ENCODE measurements around the gene CYP2J2.
"Not testable (repeated sequence)": the region's sequence is repeated elsewhere in the genome, so short reads cannot be mapped to it uniquely, and the experiment has no call there.

The CYP2J2 gene

DNA sequence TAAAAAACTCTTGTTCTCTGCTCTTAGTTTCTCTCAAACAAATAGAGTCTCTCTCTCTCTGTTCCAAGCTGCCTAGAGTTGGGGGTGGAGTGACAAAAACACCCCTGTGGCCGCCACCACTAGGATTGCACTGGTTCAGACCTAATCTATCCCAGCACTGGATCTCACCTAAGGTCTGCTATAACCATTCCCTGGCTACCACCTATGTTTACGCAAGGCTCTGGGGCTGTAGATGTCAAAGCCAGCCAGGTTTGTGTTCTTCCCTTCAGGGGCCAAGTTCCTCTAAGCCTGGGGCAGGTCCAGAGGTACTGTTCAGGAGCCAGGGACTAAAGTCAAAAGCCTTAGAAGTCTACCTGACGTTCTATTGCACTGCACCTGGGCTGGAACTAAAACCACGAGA is 12.8 kb upstream of the CYP2J2 start:
- TF ChIP-seq GATA1 (IDR thresholded peaks at IDR 0.05; ENCODE audit: low read depth, low read length): no peak
- TF ChIP-seq POLR2A (IDR thresholded peaks at IDR 0.05; ENCODE audit: low read length): no peak
- DNase-seq: no peak

- no peak for DNase-seq
- TF ChIP-seq GATA1 (IDR thresholded peaks at IDR 0.05; ENCODE audit: low read depth, low read length): no peak
- TF ChIP-seq POLR2A (IDR thresholded peaks at IDR 0.05; ENCODE audit: low read length): no peak
Observed at GRCh38 chr1:59937636-59938210, 11.2 kb upstream of the CYP2J2 start.

GRCh38 chr1:59936358-59936821 is 9.8 kb upstream of the CYP2J2 start:
- no peak for TF ChIP-seq POLR2A (IDR thresholded peaks at IDR 0.05; ENCODE audit: low read length)
- DNase-seq: no peak

GRCh38 chr1:59928996-59929395 is 2.4 kb upstream of the CYP2J2 start:
- DNase-seq: no peak
- TF ChIP-seq GATA1 (IDR thresholded peaks at IDR 0.05; ENCODE audit: low read depth, low read length) (no peak), POLR2A (IDR thresholded peaks at IDR 0.05; ENCODE audit: low read length) (no peak)

GRCh38 chr1:59927213-59927612 is 640 bp upstream of the CYP2J2 start:
- TF ChIP-seq GATA1 (IDR thresholded peaks at IDR 0.05; ENCODE audit: low read depth, low read length): no peak
- TF ChIP-seq POLR2A (IDR thresholded peaks at IDR 0.05; ENCODE audit: low read length): no peak
- DNase-seq: no peak

DNA sequence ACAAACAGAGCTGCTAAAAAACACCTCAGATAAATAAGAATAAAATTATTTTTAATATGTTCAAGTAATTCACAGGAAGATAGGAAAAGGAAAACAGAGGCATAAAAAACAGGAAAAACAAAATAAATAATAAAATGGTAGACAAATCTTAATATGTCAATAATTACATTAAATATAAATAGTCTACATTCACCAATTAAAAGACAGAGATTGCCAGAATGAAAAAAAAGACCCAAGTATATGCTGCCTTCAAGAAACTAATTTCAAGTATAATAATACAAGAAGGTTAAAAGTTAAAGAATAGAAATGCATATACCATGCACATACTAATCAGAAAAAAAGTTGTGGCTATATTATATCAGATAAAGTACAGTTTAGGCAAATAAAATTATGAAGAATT is 1.9 kb downstream of the CYP2J2 start:
- DNase-seq: no peak
- no peak for TF ChIP-seq GATA1 (IDR thresholded peaks at IDR 0.05; ENCODE audit: low read depth, low read length)
- no peak for TF ChIP-seq POLR2A (IDR thresholded peaks at IDR 0.05; ENCODE audit: low read length)

GRCh38 chr1:59921258-59921899 is 5.2 kb downstream of the CYP2J2 start:
- DNase-seq: not testable (repeated sequence)

DNA sequence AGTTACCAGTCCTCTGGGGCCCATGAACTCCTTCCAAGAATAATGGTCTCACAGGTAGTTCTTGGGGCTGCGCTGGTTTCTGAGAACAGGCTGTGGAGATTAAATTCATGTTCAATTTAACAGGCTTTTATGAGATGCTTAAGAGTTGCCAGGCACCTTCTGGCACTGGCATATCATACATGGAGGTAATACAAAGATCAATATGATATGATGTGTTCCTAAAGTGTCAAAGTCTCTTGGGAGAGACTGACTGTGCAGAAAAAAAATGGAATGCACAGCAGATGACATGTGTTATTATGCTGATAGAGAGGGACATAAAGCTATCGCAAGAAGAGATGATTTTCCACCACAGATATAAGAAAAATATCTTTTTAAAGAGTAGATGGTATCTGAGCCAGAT is 6.8 kb downstream of the CYP2J2 start:
- TF ChIP-seq POLR2A (IDR thresholded peaks at IDR 0.05; ENCODE audit: low read length): no peak
- TF ChIP-seq GATA1 (IDR thresholded peaks at IDR 0.05; ENCODE audit: low read depth, low read length): no peak
- no peak for DNase-seq

GRCh38 chr1:59917785-59918180 is 8.8 kb downstream of the CYP2J2 start:
- TF ChIP-seq POLR2A (IDR thresholded peaks at IDR 0.05; ENCODE audit: low read length) (no peak), GATA1 (IDR thresholded peaks at IDR 0.05; ENCODE audit: low read depth, low read length) (no peak)
- DNase-seq: no peak

- TF ChIP-seq GATA1 (IDR thresholded peaks at IDR 0.05; ENCODE audit: low read depth, low read length) (no peak), POLR2A (IDR thresholded peaks at IDR 0.05; ENCODE audit: low read length) (no peak)
- no peak for DNase-seq
Observed at GRCh38 chr1:59917026-59917784, 9.4 kb downstream of the CYP2J2 start.

DNA sequence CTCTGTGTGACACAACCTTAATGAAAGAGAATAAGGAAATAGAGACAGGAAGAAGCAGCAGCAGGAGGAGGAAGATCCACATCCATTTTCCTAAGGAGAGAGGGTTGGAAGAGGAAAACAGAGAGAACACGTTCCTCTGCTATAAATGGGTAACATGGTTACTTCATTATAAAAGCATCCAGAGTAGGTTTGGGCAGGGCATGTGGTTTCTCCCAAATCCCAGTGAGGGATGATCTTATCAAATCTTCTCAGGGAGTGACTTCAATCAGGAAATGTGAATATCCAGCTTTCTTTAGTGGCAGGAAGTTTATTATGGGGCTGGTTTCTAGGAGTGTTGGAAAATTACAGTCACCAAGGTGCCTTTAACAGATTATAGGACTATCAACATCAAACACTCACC is 11.1 kb downstream of the CYP2J2 start:
- TF ChIP-seq GATA1 (IDR thresholded peaks at IDR 0.05; ENCODE audit: low read depth, low read length): no peak
- TF ChIP-seq POLR2A (IDR thresholded peaks at IDR 0.05; ENCODE audit: low read length): no peak
- DNase-seq: no peak

GRCh38 chr1:59914791-59915286 is 11.7 kb downstream of the CYP2J2 start:
- DNase-seq: not testable (repeated sequence)

DNA sequence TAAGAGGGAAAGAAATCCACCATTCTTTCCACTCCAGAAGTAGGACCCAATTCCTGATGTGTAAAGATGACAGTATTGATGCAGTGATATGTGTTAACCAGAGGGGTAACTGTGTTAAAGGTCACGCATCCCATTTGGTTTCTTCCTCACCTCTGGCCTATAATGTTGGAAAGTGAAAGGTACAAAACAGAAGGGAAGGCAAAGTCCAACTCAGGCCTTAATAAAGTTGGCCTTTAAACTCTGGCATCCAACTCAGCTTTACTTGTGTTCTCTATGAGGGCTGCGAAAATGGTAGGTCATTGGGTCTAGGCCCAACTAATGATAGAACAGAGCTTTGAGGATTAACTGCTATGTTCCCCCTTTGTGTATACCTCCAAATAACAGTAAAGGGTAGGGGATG is 17.9 kb downstream of the CYP2J2 start:
- DNase-seq: no peak
- TF ChIP-seq POLR2A (IDR thresholded peaks at IDR 0.05; ENCODE audit: low read length) (no peak), GATA1 (IDR thresholded peaks at IDR 0.05; ENCODE audit: low read depth, low read length) (no peak)

DNA sequence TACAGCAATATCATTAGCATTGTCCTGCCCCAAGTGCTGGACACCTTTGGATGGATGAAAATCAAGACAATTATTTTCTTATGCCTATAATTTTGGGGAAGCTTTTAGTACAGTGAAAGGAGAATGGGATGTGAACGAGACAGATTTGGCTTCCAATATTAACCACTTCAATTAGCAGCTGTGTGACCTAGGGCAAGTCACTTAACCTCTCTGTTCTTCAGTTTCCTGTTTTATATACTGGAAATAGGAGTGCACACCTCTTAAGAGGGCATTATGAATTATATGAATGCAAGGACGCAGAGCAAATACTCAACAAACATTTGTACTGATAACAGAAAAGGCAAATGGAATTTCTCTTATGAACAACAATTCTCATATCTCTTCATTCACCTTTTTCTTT is 18.5 kb downstream of the CYP2J2 start:
- no peak for DNase-seq
- TF ChIP-seq POLR2A (IDR thresholded peaks at IDR 0.05; ENCODE audit: low read length): no peak
- no peak for TF ChIP-seq GATA1 (IDR thresholded peaks at IDR 0.05; ENCODE audit: low read depth, low read length)

GRCh38 chr1:59906931-59907330 is 19.6 kb downstream of the CYP2J2 start:
- DNase-seq: no peak

More at GRCh38 chr1:59906931-59907330, 19.6 kb downstream of the CYP2J2 start:
- TF ChIP-seq GATA1 (IDR thresholded peaks at IDR 0.05; ENCODE audit: low read depth, low read length) (no peak), POLR2A (IDR thresholded peaks at IDR 0.05; ENCODE audit: low read length) (no peak)

All from erythroblast (primary cell).